Brain microvascular endothelial cell (primary cell): ENCODE data around the gene FMO3.

ENCODE experiments used
- DNase-seq: peaks from one replicate; pipeline ENCODE4 v3.0.0-alpha.2; 2020
- H3K27ac ChIP-seq: fragments of 250-450 bp; sonication (Bioruptor Pico); 2 replicates; pipeline ENCODE4 v1.5.1; 2020; ENCODE audit warnings: mild to moderate bottlenecking, moderate library complexity
- H3K27me3 ChIP-seq: fragments of 250-450 bp; sonication (Bioruptor Pico); replicated peaks from 2 replicates; pipeline ENCODE4 v1.5.1; 2020; ENCODE audit warnings: mild to moderate bottlenecking
- H3K36me3 ChIP-seq: fragments of 250-450 bp; sonication (Bioruptor Pico); replicated peaks from 2 replicates; pipeline ENCODE4 v1.5.1; 2020; ENCODE audit warnings: mild to moderate bottlenecking
- H3K4me3 ChIP-seq: 2 replicates; pipeline ENCODE4 v1.5.1; 2011; ENCODE audit warnings: low read depth, mild to moderate bottlenecking, control low read depth, low read length, moderate library complexity
- CTCF ChIP-seq: IDR thresholded peaks from 2 replicates; pipeline ENCODE4 v1.5.1; 2011; ENCODE audit warnings: low read depth, mild to moderate bottlenecking, moderate library complexity, low read length, control low read depth, inconsistent platforms; ENCODE audit errors: missing control alignments
- in situ Hi-C: cut with HindIII; loops from 2 replicates; pipeline ENCODE4 v1.10.0; 2017; ENCODE audit warnings: low sequenced_read_pairs, low pct_ligation_motif_present

FMO3 gene

GRCh38 chr1:171127501-171127900 lies 36.8 kb downstream of the FMO3 start:
- H3K27me3 ChIP-seq, result no peaks in the 10 kb centered on the region
- in situ Hi-C loops, result no loop called here
- H3K4me3 ChIP-seq, result no peak overlapping the region
- no peak for TF ChIP-seq CTCF
- H3K27ac ChIP-seq, result peak overlapping the region; percentile 37
- peak; percentile 25 for DNase-seq
- no peaks in the 10 kb centered on the region for H3K36me3 ChIP-seq

GRCh38 chr1:171128463-171128862 lies 37.8 kb downstream of the FMO3 start:
- H3K27me3 ChIP-seq, result no peaks in the 10 kb centered on the region
- H3K27ac ChIP-seq, result no peak overlapping the region
- H3K4me3 ChIP-seq, result no peak overlapping the region
- TF ChIP-seq CTCF, result no peak
- in situ Hi-C loops, result no loop called here
- no peaks in the 10 kb centered on the region for H3K36me3 ChIP-seq
- no peak for DNase-seq

GRCh38 chr1:171134204-171134923 lies 43.7 kb downstream of the FMO3 start:
- no peaks in the 10 kb centered on the region for H3K36me3 ChIP-seq
- no peak for TF ChIP-seq CTCF
- DNase-seq, result no peak
- no peak overlapping the region for H3K4me3 ChIP-seq
- no peaks in the 10 kb centered on the region for H3K27me3 ChIP-seq
- in situ Hi-C loops, result no loop called here
- no peak overlapping the region for H3K27ac ChIP-seq

- in situ Hi-C loops, result no loop called here
- DNase-seq, result no peak
- no peak overlapping the region for H3K4me3 ChIP-seq
- no peaks in the 10 kb centered on the region for H3K27me3 ChIP-seq
- H3K36me3 ChIP-seq, result no peaks in the 10 kb centered on the region
- no peak for TF ChIP-seq CTCF
- no peak overlapping the region for H3K27ac ChIP-seq
These were observed 46.9 kb downstream of the FMO3 start for GRCh38 chr1:171137580-171137979.

- in situ Hi-C loops, result no loop called here
- no peaks in the 10 kb centered on the region for H3K36me3 ChIP-seq
- DNase-seq, result no peak
- H3K27ac ChIP-seq, result no peak overlapping the region
- no peaks in the 10 kb centered on the region for H3K27me3 ChIP-seq
- no peak for TF ChIP-seq CTCF
- H3K4me3 ChIP-seq, result no peak overlapping the region
These were observed 48.3 kb downstream of the FMO3 start for GRCh38 chr1:171138980-171139379.

- in situ Hi-C loops, result no loop called here
- H3K4me3 ChIP-seq, result no peak overlapping the region
- TF ChIP-seq CTCF, result no peak
- H3K27me3 ChIP-seq, result no peaks in the 10 kb centered on the region
- no peaks in the 10 kb centered on the region for H3K36me3 ChIP-seq
- H3K27ac ChIP-seq, result no peak overlapping the region
- no peak for DNase-seq
These were observed 49.2 kb downstream of the FMO3 start for GRCh38 chr1:171139890-171140289.
